ENCODE data around the gene SRP14.
"Not testable (repeated sequence)": the region's sequence is repeated elsewhere in the genome, so short reads cannot be mapped to it uniquely, and the experiment has no call there.

The SRP14 gene

DNA sequence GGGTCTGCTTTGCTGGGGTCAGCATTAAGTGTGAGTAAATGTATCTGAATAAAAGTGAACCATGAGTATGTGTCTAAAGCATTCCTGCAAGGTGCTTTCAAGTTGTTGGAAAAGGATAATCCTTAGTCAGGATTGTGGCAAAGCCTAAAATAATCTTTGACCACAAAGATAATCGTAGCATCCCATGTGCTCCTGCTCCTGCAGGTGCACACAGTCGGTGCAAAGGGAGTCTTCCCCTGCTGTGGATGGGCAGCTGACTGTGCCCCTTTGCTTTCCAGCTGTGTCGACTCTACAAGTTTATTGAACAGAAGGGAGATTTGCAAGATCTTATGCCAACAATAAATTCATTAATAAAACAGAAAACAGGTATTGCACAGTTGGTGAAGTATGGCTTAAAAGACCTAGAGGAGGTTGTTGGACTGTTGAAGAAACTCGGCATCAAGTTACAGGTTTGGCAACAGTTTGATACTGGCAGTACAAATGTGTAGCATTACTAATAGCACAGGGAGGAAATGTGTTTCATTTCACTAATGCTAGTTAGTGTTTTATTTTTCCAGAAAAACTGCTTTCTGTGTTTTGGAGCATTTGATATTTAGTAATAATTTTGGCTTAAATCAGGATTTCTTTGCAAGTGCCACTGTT lies 22.6 kb downstream of the SRP14 start:
- no peak for DNase-seq

DNA sequence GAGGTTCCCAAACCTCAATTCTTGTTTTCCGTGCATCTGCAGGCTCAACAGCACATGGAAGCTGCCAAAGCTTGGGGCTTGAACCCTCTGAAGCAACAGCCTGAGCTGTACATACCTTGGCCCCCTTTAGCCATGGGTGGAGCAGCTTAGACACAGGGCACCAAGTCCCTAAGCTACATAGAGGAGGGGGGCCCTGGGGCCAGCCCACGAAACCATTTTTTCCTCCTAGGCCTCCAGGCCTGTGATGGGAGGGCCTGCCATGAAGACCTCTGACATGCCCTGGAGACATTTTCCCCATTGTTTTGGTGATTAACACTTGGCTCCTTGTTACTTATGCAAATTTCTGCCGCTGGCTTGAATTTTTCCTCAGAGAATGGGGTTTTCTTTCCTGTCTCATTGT lies 24.6 kb downstream of the SRP14 start:
- no peak for DNase-seq

DNA sequence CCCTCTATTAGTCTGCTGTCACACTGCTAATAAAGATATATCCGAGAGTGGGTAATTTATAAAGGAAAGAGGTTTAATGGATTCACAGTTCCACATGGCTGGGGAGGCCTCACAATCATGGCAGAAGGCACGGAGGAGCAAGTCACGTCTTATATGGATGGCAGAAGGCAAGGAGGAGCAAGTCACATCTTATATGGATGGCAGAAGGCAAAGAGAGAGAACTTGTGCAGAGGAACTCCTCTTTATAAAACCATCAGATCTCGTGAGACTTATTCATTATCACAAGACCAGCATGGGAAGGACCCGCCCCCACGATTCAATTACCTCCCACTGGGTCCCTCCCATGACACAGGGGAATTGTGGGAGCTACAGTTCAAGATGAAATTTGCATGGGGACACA lies 25.6 kb downstream of the SRP14 start:
- not testable (repeated sequence) for DNase-seq

DNA sequence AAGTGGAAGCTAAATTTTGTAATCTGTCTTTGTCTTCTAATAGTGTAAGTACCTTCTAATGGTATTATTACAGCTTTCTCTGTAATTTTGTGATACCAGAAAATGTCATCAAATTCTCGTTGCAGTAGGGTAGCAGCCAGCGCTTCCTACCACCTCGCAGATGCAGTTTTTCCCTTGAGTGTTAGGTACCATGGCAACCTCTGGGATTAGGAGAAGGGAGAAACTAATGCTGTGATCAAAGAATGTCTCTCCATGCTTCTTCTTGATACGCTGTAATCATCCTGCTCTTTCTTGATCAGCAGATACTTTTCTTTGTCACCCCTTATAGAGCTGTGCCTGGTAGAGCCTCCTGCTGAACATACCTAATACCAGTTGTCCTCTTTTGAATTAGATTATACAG lies 27.7 kb downstream of the SRP14 start:
- no peak for DNase-seq

- DNase-seq: no peak
These were observed 28.3 kb downstream of the SRP14 start for GRCh38 chr15:40010686-40011085.

GRCh38 chr15:40008061-40008765 lies 30.8 kb downstream of the SRP14 start:
- DNase-seq: no peak

DNA sequence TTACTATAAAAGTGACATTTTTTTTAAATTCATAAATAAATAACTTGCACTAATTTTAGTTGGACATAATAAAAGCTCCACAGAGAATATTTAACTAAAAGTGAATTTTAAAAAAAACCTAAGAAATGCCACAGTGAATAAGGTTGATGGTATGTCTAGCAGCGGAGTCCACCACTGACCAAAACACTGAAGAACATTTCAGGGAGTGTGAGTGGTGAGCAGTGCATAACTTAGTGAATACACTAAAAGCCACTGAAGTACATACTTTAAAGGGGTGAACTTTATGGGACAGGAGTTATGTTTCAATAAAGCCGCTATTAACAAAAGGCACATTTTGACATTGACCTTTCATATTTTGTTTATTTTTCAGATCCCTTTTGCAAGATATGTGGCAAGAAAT lies 32.3 kb downstream of the SRP14 start:
- no peak for DNase-seq

- no peak for DNase-seq
These were observed 33.0 kb downstream of the SRP14 start for GRCh38 chr15:40006003-40006402.

- DNase-seq: no peak
These were observed 35.7 kb downstream of the SRP14 start for GRCh38 chr15:40003116-40003916.

- DNase-seq: no peak
These were observed 36.7 kb downstream of the SRP14 start for GRCh38 chr15:40002295-40002694.

GRCh38 chr15:39999538-40000200 lies 39.3 kb downstream of the SRP14 start:
- no peak for DNase-seq

DNA sequence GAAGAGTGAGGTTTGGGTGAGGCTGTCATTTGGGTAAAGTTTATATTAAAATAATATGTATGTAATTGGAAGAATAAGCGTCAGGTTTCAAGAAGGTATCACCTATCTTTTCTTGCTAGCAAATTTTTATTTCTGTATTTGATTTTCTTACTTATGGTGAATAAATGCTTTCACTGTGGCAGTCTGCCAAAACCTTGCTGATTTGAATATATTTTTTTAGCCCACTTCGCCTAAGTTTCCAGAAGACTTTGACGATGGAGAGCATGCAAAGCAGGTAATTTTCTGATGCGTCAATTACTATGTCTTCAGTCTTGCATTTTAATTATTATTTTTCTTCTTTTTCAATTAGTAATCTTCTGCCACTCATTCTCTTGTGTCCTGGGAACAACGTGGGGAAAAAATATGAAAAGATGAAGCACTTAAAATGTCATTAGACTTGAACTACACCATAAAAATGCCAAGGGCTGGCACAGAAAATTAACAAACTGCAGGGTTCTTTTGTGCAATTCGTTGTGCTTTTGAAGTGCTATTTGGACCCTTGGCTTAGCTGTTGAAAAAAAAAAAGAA lies 40.4 kb downstream of the SRP14 start:
- DNase-seq: no peak

- no peak for DNase-seq
These were observed 41.3 kb downstream of the SRP14 start for GRCh38 chr15:39997639-39998038.

GRCh38 chr15:39997031-39997430 lies 42.0 kb downstream of the SRP14 start:
- DNase-seq: no peak

DNA sequence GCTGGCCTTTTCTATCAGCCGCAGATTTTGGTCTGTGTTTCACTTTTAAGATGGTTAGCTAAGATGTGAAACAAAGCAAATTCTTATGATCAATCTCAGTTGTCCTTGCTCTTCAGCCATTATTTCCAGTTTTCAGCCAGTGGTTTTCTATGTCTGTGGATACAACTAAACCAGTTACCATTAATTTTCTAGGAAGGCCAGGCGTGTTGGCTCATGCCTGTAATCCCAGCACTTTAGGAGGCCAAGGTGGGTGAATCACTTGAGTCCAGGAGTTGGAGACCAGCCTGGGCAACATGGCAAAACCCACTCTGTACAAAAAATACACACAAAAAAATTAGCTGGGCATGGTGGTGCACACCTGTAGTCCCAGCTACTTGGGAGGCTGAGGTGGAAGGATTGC lies 42.8 kb downstream of the SRP14 start:
- DNase-seq: not testable (repeated sequence)

GRCh38 chr15:39992953-39993352 lies 46.0 kb downstream of the SRP14 start:
- DNase-seq: not testable (repeated sequence)

DNA sequence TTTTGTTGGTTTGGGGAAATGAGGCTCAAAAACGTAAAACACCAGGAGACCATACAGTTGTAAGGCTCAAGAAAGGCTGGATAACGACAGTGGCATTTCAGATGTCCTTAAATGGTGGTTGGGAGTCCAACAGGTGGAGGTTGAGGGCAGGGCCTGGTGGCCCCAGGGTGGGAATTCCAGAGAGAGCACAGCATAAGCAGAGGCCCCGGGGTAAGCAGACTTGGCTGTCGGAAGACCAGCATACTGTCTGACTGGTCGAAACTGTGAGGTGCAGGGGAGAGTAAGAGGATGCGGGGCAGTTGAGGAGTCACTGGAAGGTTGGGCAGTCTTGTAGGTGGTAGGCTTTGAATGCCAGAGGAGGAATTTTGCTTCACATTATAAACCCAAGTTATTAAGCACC lies 48.3 kb downstream of the SRP14 start:
- DNase-seq: no peak

DNA sequence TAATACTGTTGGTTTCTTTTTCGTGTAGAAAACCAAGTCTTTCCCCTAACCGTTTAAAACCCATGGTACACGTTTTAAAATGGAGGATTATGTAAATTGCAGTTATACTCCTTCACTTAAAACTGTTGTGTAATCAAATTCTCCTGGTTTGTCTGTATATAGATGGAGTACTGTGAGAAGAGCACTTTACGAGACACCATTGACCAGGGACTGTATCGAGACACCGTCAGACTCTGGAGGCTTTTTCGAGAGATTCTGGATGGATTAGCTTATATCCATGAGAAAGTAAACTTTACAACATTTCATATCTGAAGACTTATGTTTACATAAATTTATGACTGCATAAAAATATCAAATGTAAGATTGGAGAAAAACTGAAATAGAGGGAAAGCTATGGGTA lies 51.2 kb downstream of the SRP14 start:
- no peak for DNase-seq
